GM18508 (cell line): ENCODE data around the gene TBC1D16.

Experiments used
- ATAC-seq: cut with Tn5 transposase; IDR thresholded peaks from one replicate; pipeline ENCODE4 v1.9.1; 2021; ENCODE audit warnings: moderate number of reproducible peaks; ENCODE audit not compliant: insufficient read depth, unreplicated experiment

TBC1D16 gene, protein sequence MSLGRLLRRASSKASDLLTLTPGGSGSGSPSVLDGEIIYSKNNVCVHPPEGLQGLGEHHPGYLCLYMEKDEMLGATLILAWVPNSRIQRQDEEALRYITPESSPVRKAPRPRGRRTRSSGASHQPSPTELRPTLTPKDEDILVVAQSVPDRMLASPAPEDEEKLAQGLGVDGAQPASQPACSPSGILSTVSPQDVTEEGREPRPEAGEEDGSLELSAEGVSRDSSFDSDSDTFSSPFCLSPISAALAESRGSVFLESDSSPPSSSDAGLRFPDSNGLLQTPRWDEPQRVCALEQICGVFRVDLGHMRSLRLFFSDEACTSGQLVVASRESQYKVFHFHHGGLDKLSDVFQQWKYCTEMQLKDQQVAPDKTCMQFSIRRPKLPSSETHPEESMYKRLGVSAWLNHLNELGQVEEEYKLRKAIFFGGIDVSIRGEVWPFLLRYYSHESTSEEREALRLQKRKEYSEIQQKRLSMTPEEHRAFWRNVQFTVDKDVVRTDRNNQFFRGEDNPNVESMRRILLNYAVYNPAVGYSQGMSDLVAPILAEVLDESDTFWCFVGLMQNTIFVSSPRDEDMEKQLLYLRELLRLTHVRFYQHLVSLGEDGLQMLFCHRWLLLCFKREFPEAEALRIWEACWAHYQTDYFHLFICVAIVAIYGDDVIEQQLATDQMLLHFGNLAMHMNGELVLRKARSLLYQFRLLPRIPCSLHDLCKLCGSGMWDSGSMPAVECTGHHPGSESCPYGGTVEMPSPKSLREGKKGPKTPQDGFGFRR

DNA sequence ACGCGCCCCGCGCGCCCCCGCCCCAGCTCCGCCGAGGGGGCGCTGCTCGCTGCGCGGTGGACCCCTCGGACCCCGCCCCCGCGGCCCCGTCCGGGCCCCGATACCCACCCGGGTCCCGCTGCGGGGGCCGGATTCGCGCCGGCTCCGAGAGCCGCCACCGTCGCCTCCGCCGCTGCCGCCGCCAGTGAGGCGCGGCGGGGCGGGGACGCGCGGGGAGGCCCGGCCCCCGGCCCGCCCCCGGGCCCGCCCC lies at the start of gene TBC1D16:
Gene TBC1D16 (minus strand): TSS at position 186 of the 250 bp plus-strand sequence. CDS start 22,325 bp downstream, outside the sequence.
- ATAC-seq, result no peak

DNA sequence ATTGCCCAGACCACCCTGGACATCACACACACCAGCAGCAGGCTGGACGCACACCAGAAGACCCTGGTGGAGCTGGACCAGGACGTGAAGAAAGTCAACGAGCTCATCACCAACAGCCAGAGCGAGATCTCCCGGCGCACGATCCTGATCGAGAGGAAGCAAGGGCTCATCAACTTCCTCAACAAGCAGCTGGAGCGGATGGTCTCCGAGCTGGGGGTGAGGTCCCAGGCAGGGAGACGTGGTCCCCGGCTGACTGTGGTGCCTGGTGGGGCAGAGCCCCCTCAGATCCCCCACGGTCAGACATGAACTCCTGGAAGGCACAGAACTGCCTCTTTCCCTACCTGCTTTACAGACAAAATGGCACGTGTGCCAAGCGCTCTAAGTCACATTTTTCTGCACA lies 49.1 kb upstream of the TBC1D16 start:
- no peak for ATAC-seq

DNA sequence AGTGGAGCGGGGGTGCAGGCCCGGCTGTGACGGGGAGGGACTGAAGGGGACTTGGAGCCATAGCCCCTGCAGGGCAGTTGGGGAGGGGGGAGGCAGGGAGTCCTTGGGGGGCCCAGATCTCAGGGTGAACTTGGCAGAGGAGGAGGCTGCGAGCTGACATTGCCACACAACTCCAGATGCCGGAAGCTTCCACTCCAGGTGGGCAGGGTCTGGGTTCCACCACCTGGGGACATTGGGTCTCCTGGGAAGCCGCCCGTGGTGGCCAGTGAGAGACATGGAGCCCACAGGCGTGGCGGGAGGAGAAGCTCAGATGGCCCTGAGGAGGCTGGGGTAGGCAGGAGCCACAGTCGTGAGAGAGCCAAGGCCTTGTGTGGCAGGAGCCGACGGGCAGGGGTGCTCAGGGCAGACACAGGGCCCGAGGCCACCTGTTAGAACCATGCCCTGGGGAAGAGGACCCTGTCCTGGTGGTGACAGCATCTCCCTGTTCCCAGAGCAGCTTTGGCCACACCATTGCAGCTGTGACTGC lies 47.5 kb upstream of the TBC1D16 start:
- no peak for ATAC-seq

DNA sequence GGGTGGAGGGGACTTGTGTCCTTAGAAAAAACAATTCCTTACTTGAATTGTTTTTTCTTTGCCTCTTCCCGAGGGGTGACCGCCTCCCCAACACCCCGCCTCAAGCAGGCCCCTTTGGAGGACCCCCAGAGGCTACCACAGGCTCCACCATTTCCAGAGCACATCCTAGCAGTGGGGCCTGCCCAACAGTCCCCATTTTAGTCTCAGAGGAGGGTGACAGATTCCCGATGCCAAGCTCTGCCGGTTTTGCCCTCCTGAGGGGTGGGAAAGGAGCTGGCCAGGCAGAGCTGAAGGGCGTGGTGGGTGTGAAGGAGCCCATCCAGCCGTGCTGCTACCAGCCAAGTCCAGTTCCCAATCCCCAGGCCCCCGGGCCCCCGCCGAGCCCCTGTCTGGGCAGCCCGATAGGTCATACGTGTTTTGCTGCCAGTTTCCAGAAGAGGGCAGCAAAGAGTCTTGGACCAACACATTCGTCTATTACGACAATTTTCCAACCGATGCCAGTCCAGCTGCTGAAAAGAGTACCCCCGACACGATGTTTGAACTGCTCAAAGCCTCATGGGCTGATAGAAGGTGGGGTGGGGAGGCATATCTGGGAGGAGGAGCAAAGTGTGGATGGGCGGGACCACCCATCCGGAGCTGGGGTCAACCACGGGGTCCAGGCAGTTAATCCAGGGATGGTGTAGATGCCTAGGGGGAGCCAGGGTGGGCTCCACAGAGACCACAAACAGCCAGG lies 46.9 kb upstream of the TBC1D16 start:
- ATAC-seq, result no peak

DNA sequence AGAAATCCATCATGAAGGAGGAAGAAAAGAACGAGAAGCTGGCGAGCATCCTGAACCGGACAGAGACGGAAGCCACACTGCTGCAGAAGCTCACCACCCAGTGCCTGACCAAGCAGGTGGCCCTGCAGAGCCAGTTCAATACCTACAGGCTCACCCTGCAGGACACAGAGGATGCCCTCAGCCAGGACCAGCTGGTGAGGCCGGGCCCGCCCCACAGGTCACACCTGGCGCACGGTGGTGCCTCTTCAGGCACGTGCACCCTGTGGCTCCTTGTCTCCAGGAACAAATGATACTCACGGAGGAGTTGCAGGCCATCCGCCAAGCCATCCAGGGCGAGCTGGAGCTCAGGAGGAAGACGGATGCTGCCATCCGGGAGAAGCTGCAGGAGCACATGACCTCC lies 45.9 kb upstream of the TBC1D16 start:
- ATAC-seq, result no peak

DNA sequence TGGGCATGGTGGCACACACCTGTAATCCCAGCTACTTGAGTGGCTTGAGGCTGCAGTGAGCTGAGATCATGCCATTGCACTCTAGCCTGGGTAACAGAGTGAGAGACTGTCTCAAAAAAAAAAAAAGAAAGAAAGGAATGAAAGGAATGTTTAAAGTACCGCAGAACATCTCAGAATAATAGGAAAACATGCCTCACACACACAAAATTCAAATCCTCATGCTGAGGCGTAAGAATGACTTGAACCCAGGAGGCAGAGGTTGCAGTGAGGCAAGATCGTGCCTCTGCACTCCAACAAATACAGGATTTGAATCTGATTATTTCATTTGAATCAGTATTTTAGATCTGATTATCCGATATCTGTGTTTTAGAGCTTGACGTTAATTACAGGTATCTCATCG lies 44.4 kb upstream of the TBC1D16 start:
- ATAC-seq, result no peak

DNA sequence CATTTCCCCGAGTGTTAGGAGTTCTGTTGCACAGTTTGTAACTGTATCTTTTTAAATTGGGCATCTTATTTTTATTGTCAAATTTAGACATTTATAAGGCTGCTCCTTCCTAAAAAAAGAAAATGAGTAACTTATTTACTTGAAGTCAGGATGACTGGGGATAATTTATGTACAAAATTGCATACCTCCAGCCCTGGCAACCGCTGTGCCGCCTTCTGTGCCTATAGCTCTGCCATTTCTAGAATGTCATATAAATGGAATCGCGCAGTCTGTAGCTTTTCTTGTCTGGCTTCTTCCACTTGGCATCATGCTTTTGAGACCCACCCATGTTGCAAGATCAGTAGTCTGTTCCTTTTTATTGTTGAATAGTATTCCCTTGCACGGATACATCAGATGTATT lies 36.7 kb upstream of the TBC1D16 start:
- ATAC-seq, result no peak

DNA sequence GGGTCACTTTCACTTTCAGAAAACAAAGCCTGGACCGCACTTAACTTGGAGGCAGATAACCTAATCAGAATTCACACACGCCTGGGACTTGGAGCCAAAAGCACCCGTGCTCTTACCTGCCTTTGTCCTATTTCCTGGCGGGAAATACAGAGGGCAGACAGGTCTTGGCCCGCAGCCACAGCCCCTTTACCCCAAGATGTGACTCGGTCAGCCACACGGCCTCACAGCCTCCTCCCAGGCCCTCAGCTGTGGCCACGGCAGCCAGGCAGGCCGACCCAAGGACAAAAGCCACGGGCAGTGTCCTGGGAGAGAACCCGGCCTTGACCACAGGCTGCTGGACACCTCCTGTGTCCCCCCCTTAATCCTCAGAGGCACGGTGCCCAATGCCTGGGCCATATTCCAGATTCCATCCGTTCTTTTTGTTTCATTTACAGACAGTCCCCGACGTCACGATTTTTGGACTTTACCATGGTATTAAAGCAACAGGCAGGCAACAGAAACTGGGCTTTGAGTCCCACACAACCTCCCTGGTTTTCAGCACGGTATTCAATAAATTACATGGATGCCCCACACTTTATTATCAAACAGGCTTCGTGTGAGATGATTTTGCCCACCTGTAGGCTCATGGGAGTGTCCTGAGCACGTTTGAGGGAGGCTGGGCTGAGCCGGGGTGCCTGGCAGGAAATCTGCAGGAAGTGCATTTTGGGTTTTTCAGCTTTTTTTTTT lies 35.6 kb upstream of the TBC1D16 start:
- no peak for ATAC-seq

DNA sequence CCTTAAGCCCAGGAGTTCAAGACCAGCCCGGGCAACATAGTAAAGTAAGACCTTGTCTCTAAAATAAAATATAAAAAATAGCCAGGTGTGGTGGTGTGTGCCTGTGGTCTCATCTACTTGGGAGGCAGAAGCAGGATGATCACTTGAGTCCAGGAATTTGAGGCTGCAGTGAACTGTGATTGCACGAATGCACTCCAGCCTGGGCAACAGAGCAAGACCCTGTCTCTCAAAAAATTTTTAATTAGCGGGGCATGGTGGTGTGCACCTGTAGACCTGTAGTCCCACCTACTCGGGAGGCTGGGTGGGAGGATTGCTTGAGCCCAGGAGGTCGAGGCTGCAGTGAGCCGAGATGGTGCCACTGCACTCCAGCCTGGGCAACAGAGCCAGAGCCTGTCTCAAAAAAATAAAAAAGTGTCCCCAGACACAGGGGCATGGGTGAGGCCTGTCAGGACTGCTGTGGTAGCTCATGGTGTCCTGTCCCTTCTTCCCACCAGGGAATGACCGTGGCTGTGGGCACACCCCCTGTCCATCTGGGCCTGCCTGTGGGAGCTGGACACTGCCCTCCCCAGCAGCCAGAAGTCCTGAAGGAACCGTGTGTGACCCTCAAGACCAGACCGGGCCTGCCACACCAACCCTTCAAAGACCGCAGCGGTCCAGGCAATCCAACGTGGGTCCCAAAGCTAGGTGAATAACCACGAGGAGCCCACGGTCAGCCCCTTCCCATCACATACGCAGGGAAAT lies 34.9 kb upstream of the TBC1D16 start:
- ATAC-seq, result no peak

DNA sequence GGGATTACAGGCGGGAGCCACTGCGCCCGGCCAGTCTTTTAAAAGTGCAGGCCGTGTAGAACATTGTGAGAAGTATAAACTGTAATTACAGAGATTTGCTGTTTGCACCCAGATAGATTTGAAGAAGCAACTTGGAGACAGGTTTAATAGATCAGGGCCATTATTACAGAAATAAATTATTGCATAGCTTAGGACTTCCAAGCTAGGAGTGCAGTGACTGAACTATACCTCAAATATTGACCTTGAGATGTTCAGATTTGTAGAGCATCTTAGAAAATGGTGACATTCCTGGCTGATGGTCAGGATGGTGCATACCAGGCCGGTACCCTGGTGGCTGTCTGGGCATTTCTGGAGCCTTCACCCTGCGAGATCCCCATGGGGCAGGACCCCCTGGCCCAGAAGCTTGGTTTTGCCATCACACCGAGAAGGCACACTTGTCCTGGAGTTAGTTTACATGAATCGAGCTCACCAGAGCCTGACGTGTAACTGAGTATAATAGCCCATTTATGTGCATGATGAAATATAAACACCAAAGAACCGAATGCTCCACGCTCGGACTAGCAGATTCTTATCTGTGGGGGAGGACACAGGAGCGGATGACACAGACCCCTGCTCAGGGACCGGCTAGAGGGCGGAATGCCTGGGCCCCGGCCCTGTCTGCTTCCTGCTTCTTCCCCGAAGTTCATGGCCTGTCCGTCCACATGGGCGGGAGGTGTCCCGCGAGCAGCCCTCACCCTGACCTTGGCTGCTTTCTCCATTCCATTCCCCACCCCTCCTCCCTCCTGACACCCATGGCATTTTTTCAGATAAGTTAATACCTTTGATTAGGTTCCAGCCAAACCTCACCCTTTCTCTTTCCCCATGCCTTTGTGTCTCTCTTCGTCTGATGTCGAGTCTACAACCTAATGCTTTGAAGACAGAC lies 32.9 kb upstream of the TBC1D16 start:
- ATAC-seq, result no peak

DNA sequence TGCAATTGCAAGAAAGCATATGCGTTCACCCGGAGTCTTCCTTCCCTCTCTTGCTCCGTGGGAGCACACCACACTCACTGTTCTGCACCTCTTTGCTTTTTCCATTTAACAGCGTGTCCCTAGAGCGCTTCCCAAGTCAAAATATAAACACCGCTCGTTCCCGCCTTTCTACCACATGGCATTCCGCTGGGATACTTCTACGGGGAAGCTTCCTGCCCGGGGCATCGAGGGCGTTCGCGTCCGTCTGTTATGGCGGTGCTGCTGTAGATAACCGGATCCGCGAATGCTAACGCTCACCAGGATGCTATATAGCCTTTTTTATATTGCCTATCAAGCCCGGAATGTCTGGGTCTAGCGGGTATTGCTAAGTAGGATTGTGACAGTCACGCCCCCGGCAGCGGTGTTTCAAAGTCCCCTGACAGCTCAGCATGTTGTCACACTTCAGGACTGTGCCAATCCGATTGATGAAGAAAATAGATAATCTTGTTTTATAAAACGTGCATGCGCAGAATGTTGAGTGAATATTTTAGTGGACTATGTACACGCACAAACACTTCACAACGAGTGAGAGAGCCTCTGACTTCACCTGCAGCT lies 31.8 kb upstream of the TBC1D16 start:
- no peak for ATAC-seq

DNA sequence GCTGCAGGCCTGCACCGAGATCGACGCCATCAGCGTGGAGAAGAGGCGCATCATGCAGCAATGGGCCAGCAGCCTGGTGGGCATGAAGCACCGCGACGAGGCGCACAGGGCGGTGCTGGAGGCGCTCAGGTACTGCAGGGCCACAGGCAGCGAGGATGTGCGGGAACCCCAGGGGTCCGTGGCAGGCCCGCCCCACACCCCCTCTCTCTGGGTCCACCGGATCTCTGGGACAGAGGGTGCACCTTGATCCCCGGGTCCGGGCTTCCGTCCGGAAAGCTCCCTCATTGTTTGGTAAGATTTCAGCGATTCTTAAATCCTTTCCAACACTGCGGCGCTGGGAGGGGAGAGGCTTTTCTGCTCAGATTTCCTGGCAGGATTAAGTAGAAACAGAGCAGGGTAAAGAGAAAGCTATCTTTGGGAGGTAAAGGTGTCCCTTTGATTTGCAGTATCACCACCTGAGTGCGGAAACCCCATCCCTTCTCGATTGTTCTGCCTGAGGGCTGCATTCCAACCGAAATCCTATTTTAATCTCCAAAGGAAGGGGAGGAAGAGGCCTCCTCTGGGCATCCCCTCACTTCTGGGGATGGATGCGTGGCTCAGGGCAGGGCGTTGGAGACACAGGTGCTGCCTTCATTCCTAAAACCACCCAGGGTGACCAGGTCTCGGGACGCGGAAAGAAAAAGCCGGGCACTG lies 30.0 kb upstream of the TBC1D16 start:
- ATAC-seq, result no peak

DNA sequence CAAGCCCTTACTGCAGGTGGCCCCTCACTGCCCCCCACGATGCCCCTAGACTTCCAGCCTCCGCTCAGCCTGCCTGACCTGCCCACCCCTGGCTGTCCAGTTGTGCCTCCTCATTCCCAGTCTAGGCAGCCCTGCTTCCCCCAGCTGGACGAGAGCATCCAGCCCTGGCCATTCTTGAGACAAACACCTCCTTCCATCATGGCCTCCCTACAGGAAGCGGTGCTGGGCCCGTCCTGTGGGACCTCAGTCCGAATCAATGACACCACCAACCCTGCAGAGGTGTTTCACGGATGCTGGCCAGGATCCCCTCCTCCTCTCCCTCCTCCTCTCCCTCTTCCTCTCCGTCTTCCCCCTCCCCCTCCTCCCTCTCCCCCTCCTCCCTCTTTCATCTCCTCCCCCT lies 29.0 kb upstream of the TBC1D16 start:
- no peak for ATAC-seq

DNA sequence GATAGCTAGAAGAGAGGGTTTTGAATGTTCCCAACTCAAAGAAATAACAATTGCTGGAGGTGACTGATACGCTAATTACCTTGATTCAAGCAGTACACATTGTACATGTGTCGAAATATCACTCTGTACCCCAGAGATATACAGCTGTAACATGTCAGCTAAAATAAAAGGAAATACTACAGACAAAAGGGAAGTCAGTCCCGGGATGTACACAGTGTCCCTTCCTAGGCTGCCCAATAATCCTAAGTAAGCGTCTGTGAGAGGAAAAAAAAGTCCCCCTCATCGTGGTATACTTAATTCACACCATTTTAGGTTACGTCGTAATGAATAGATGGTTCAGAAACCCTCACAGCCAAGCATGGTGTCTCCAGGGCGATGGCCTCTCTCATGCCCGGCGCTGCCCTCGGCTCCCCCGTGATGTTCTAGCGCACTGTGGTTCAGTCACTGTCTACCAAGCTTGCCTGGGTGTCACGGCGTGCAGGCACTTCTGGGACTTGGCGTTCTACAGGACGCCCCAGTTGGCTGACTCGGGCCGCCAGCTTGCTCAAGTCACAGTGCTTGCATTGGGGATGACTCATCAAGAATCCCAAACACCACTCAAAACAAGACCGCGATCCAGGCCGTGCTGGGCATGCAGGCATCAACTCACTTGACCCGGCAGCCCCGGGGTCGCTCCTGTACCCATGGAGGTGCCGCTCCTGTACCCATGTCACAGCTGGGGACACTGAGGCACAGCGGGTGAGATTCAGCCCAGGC lies 28.3 kb upstream of the TBC1D16 start:
- no peak for ATAC-seq

DNA sequence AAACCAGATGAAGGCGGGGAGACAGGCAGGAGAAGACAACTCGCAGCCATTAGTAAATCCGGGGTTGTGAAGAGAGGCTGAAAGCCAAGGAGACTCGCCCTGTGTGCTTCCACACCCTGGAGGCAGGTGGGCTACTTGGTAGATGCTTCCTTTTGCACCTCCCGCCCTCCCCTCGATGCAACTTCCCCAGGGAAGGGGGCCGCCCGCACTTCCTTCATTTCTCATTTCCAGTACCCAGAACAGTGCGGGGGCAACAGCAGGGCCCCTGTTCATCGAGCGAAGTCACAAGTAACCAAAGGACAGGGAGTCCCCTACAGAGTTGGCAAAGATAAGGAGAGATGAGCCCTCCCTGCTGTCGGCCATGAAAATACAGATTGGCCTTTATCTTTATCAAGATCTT lies 25.7 kb upstream of the TBC1D16 start:
- ATAC-seq, result no peak

DNA sequence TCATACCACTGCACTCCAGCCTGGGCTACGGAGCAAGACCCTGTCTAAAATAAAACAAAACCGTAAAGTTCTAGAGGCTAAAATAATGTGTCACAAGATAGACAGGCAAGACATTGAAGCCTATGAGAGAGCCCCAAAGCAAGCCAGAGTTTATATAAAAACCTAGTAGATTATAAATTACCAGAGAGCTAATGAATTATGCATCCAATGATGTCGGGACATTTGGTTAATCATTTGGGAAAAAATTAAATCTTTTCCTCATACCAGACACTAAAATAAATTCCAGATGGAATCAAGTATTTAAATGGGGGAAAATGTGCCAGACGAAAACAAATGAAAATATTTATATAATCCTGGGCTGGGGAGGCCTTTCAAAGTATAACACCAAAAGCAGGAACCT lies 25.0 kb upstream of the TBC1D16 start:
- no peak for ATAC-seq

DNA sequence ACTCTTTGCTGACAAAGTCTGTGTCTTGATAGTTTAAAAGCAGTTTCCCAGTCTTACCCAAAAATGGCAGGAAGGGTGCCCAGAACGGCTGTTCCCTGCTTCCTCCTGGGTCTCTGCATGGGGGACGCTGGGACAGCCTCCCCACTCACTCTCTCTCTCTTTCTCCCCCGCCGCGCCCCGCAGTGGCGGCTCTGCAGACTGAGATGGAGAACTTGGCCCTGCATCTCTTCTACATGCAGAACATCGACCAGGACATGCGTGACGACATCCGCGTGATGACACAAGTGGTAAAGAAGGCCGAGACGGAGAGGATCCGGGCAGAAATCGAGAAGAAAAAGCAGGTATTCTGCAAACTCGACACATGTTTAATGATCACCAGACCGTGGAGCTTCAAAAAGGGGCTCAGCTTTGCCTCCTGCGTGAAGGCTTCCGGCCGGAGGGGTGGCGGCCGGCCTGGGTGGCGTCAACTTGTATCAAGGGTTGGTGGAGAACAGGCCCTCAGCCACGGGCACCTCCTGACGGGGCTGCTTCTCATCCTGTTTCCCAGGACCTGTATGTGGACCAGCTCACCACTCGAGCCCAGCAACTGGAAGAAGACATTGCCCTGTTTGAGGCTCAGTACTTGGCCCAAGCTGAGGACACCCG lies 22.8 kb upstream of the TBC1D16 start:
- no peak for ATAC-seq
